OCI-LY3 (cell line): Measurements from ENCODE around the gene PLCB1.

Experiments
- CTCF ChIP-seq: fragments of 200-600, 300-600 bp; sonication (generic); IDR thresholded peaks from 2 replicates; pipeline ENCODE4 v1.5.1; 2014; ENCODE audit warnings: antibody characterized with exemption, low read length, low read depth
- EZH2phosphoT487 ChIP-seq: fragments of 200-600 bp; shearing (Covaris generic); IDR thresholded peaks from 2 replicates; pipeline ENCODE4 v1.6.1; 2018; ENCODE audit warnings: antibody characterized with exemption, mixed run types, low read depth

DNA sequence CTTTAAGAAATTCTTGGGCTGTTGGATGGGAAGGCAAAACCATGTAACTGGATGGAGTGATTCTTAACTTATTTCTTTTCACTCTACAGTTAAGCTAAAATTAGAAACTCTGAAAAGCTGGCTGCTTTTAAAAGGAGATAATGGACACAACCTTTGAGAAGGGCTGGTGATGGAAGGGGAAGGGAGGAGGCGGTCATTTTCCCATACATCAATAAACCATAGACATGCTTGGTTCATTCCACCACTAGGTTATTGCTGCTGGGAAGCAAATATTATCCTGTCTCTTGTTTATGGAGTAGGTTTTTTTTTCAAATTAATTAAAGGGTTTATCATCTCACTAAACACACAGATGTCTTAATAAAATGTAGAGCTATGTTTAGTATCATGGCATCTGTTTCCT, 76.2 kb downstream of the PLCB1 start:
- TF ChIP-seq CTCF (no peak), EZH2phosphoT487 (no peak)
